HepG2 (cell line): ENCODE results near the gene APOBEC3H. TPM values are rescaled to one million over a fixed set of nuclear protein-coding genes. Genes with fewer than 3 reads are reported as not detected.
"Not testable (repeated sequence)": the region's sequence is repeated elsewhere in the genome, so short reads cannot be mapped to it uniquely, and the experiment has no call there.

Experiments used
- ATAC-seq: fragments of 200-7000 bp; cut with Tn5 transposase; 3 replicates; pipeline ENCODE4 v1.9.1; 2020; ENCODE audit warnings: mild to moderate bottlenecking, moderate library complexity
- BruUV-seq: library from RNA; stranded (reverse); fragments of 400-500 nt; replicated peaks from 2 replicates; lab custom pipeline; 2021; lab: Mats Ljungman, UMichigan
- CTCF ChIA-PET: fragments of 300-600 bp; formaldehyde crosslinking; extraction: SDS; loops from one replicate; lab custom pipeline; 2021; ENCODE audit warnings: low total read pairs, inconsistent platforms, low intra/inter-chr PET ratio; lab: Yijun Ruan, JAX
- POLR2A ChIA-PET: fragments of 350-600 bp; sonication (Branson Sonifier 250); formaldehyde crosslinking; loops from one replicate; lab custom pipeline; 2020; ENCODE audit warnings: antibody characterized with exemption, inconsistent platforms; lab: Yijun Ruan, JAX
- DNase-seq: peaks from one replicate; pipeline ENCODE4 v3.0.0-alpha.2; 2015; ENCODE audit warnings: low spot score
- FAIRE-seq: peaks from 3 replicates; lab custom pipeline; 2011; peaks lifted over from hg19 to GRCh38; lab: Jason Lieb, UNC
- H2AFZ ChIP-seq: one replicate; pipeline ENCODE4 v1.6.1; 2011; ENCODE audit warnings: low read length, inconsistent platforms
- H3K27ac ChIP-seq: fragments of 300-600 bp; 3 replicates; pipeline ENCODE4 v1.8.0; 2011; ENCODE audit warnings: mixed run types, mild to moderate bottlenecking, mixed read lengths, low read length, inconsistent platforms; ENCODE audit not compliant: insufficient read depth; ENCODE audit errors: extremely low read length
- H3K27me3 ChIP-seq, 2 experiments: fragments of 200-600 bp in 1 of 2; 2 replicates in 1 of 2; 3 replicates in 1 of 2; pipeline versions ENCODE4 v1.6.0 to v1.8.0; 2011; ENCODE audit warnings: low read length in 2 of 2, mild to moderate bottlenecking in 2 of 2, moderate library complexity in 2 of 2, inconsistent platforms in 1 of 2; ENCODE audit not compliant: insufficient read depth in 2 of 2, control insufficient read depth in 1 of 2
- H3K36me3 ChIP-seq, 2 experiments: fragments of 200-600 bp in 1 of 2; replicated peaks in 1 of 2; 2 replicates in 1 of 2; 3 replicates in 1 of 2; pipeline versions ENCODE4 v1.5.1 to v1.8.0; 2011; ENCODE audit warnings: low read length in 2 of 2, inconsistent platforms in 1 of 2; ENCODE audit not compliant: insufficient read depth in 2 of 2, control insufficient read depth in 1 of 2
- H3K4me1 ChIP-seq: 2 replicates; pipeline ENCODE4 v1.5.1; 2012; ENCODE audit warnings: low read length, inconsistent platforms; ENCODE audit not compliant: insufficient read depth
- H3K4me2 ChIP-seq: 2 replicates; pipeline ENCODE4 v1.6.0; 2011; ENCODE audit warnings: low read depth, low read length, inconsistent platforms
- H3K4me3 ChIP-seq, 3 experiments: fragments of 200-600 bp in 1 of 3; sonication (generic), shearing (Covaris generic) in 1 of 3; replicated peaks in 1 of 3; 2 replicates each; pipeline ENCODE4 v1.5.1; 2011 to 2016; ENCODE audit warnings: low read length in 3 of 3, inconsistent platforms in 2 of 3, low read depth in 2 of 3, mild to moderate bottlenecking in 2 of 3, control low read depth in 1 of 3, mixed read lengths in 1 of 3; ENCODE audit not compliant: insufficient read depth in 1 of 3
- H3K79me2 ChIP-seq: one replicate; pipeline ENCODE4 v1.6.1; 2011; ENCODE audit warnings: low read length, inconsistent platforms; ENCODE audit not compliant: insufficient read depth
- H3K9ac ChIP-seq: 2 replicates; pipeline ENCODE4 v1.6.0; 2011; ENCODE audit warnings: mild to moderate bottlenecking, low read depth, low read length, inconsistent platforms; ENCODE audit not compliant: insufficient read depth
- H3K9me3 ChIP-seq: 2 replicates; pipeline ENCODE4 v1.5.1; 2012; ENCODE audit warnings: mild to moderate bottlenecking, low read length
- H4K20me1 ChIP-seq: 2 replicates; pipeline ENCODE4 v1.6.0; 2011; ENCODE audit warnings: inconsistent platforms, mild to moderate bottlenecking, low read length, moderate library complexity; ENCODE audit not compliant: insufficient read depth
- CENPT ChIP-seq: sonication (generic); formaldehyde crosslinking; IDR thresholded peaks from 2 replicates; pipeline ENCODE4 v1.8.0; 2022; ENCODE audit warnings: low read depth, mild to moderate bottlenecking, moderate library complexity, missing genetic modification reagents
- CENPX ChIP-seq: sonication (generic); formaldehyde crosslinking; IDR thresholded peaks from 2 replicates; pipeline ENCODE4 v1.9.0; 2021; ENCODE audit warnings: mild to moderate bottlenecking, missing genetic modification reagents, moderate library complexity
- CREM ChIP-seq, 2 experiments: sonication (generic) in 1 of 2; formaldehyde crosslinking in 1 of 2; IDR thresholded peaks; 2 replicates each; pipeline versions ENCODE4 v1.4.0 to v1.6.1; 2016 to 2020; ENCODE audit warnings: antibody characterized with exemption in 1 of 2, mild to moderate bottlenecking in 1 of 2, missing genetic modification reagents in 1 of 2
- FOSL2 ChIP-seq: sonication (generic); formaldehyde crosslinking; IDR thresholded peaks from 2 replicates; pipeline ENCODE4 v1.4.0; 2020; ENCODE audit warnings: missing genetic modification reagents
- NFRKB ChIP-seq: fragments of 450-650 bp; IDR thresholded peaks from 2 replicates; pipeline ENCODE4 v1.6.1; 2017
- ZBTB7A ChIP-seq: sonication (generic); formaldehyde crosslinking; IDR thresholded peaks from 2 replicates; pipeline ENCODE4 v1.8.0; 2022; ENCODE audit warnings: mild to moderate bottlenecking, missing genetic modification reagents
- ZNF510 ChIP-seq: sonication (generic); formaldehyde crosslinking; IDR thresholded peaks from 2 replicates; pipeline ENCODE4 v1.4.0; 2020; ENCODE audit warnings: low read depth, mild to moderate bottlenecking, missing genetic modification reagents
- ZNF672 ChIP-seq: sonication (generic); formaldehyde crosslinking; IDR thresholded peaks from 2 replicates; pipeline ENCODE4 v1.8.1; 2022; ENCODE audit warnings: missing genetic modification reagents
- WGBS: methylation state at CpG from one replicate; pipeline ENCODE4 v1.1.6; 2017; ENCODE audit warnings: low lambda C conversion rate; 5-methylcytosine and 5-hydroxymethylcytosine counted together
- in situ Hi-C: cut with HindIII; loops from 2 replicates; pipeline ENCODE4 v1.10.0; 2017; ENCODE audit warnings: low pct_unique_long_range_greater_than_20kb; ENCODE audit not compliant: extremely low pct_ligation_motif_present
- intact Hi-C: fragments of 100-400 bp; cut with micrococcal nuclease; formaldehyde crosslinking; loops from one replicate; pipeline ENCODE4 v1.10.0; 2022; ENCODE audit not compliant: unreplicated experiment
- polyA plus RNA-seq, 8 experiments: library from polyadenylated mRNA; depleted of rRNA in 3 of 8; stranded (reverse) in 7 of 8; unstranded in 1 of 8; fragments of >200 nt; fragmentation: Illumina TruSeq in 4 of 8; extraction: Trizol in 4 of 8; gene quantifications; 2 replicates each; pipeline versions ENCODE4 v1.2.1 to v1.2.3, GENCODE V29; 2011 to 2016; ENCODE audit warnings: low read depth in 4 of 8, missing spikeins in 1 of 8, mixed read lengths in 1 of 8; ENCODE audit not compliant: insufficient read depth in 1 of 8
- total RNA-seq, 5 experiments: library from RNA; depleted of rRNA; stranded (reverse); fragments of >200 nt; fragmentation: Illumina TruSeq; extraction: Trizol; gene quantifications; 2 replicates each; pipeline ENCODE4 v1.2.3, GENCODE V29; 2016; ENCODE audit warnings: low read depth in 1 of 5

APOBEC3H gene
- total and polyA plus RNA-seq, 2 of the 13 experiments (the other 11 are each of a cell fraction or from before 2014, with no cell fraction given), result 0.18 to 0.31 TPM

GRCh38 chr22:39078329-39078728 lies 18.7 kb upstream of the APOBEC3H start:
- ATAC-seq (no peak), DNase-seq (no peak), FAIRE-seq (no peak)
- Histone ChIP-seq H3K4me3 (no peak overlapping the region), H3K9me3 (no peaks in the 10 kb centered on the region), H3K9ac (no peak overlapping the region), H3K79me2 (no peaks in the 10 kb centered on the region), H4K20me1 (no peaks in the 10 kb centered on the region), H3K27ac (no peak overlapping the region), H3K27me3 (no peaks in the 10 kb centered on the region), H3K4me1 (peaks cover 9% of the 10 kb centered on the region), H3K36me3 (no peaks in the 10 kb centered on the region), H2AFZ (no peak overlapping the region), H3K4me2 (no peak overlapping the region)
- intact Hi-C loops, result no loop called here
- WGBS, result 92% methylated on average over 8 of the region's 8 CpGs
- TF ChIP-seq NFRKB (no peak), CREM (IDR thresholded peaks at IDR 0.05) (no peak), CREM (CRISPR knock-in tag; IDR thresholded peaks at IDR 0.05) (no peak), ZBTB7A (CRISPR knock-in tag) (no peak), CENPT (CRISPR knock-in tag) (no peak), ZNF672 (CRISPR knock-in tag) (no peak), ZNF510 (no peak), FOSL2 (CRISPR knock-in tag) (no peak), CENPX (CRISPR knock-in tag) (no peak)
- POLR2A ChIA-PET, result no interaction called here
- CTCF ChIA-PET, result no interaction called here
- BruUV-seq, result TSS peak; percentile 58
- in situ Hi-C loops, result no loop called here

- CTCF ChIA-PET, H3K9me3 ChIP-seq, H3K9ac ChIP-seq, H2AFZ ChIP-seq, H4K20me1 ChIP-seq, DNase-seq, ATAC-seq, H3K4me3 ChIP-seq, H3K4me2 ChIP-seq, BruUV-seq, POLR2A ChIA-PET, FAIRE-seq, H3K27me3 ChIP-seq, H3K36me3 ChIP-seq, H3K79me2 ChIP-seq, in situ Hi-C loops, H3K4me1 ChIP-seq, intact Hi-C loops, H3K27ac ChIP-seq: not testable (repeated sequence)
- WGBS, result 88% methylated on average over 24 of the region's 24 CpGs
These were observed 17.9 kb upstream of the APOBEC3H start for GRCh38 chr22:39079054-39079637.
